CD14-positive monocyte (primary cell): Measurements from ENCODE around the gene HIF1AN. TPM values are rescaled to one million over a fixed set of nuclear protein-coding genes. Genes with fewer than 3 reads are reported as not detected.
A peak's percentile ranks its signal among the peaks of the same experiment; 100 is the strongest.

Experiments used
- DNase-seq, 3 donors: peaks; one replicate each; pipeline ENCODE4 v3.0.0-alpha.2; 2011 to 2022
- H2AFZ ChIP-seq: 2 replicates; pipeline ENCODE4 v1.6.0; 2012; ENCODE audit warnings: mild to moderate bottlenecking, low read depth, low read length, inconsistent platforms; ENCODE audit not compliant: insufficient read depth, poor library complexity, severe bottlenecking
- H3K27ac ChIP-seq, 2 donors: 1 replicate in 1 of 2; 2 replicates in 1 of 2; pipeline ENCODE4 v1.5.1; 2012 to 2013; ENCODE audit warnings: low read length in 2 of 2, control low read depth in 1 of 2, inconsistent platforms in 1 of 2, low read depth in 1 of 2, mild to moderate bottlenecking in 1 of 2
- H3K27me3 ChIP-seq, 2 donors: one replicate each; pipeline versions ENCODE4 v1.6.0 to v1.6.1; 2011 to 2013; ENCODE audit warnings: low read length in 2 of 2; ENCODE audit not compliant: control insufficient read depth in 2 of 2, insufficient read depth in 2 of 2
- H3K36me3 ChIP-seq, 2 donors: replicated peaks in 1 of 2; 1 replicate in 1 of 2; 2 replicates in 1 of 2; pipeline versions ENCODE4 v1.5.1 to v1.6.1; 2012 to 2013; ENCODE audit warnings: low read length in 2 of 2, control low read depth in 1 of 2, inconsistent platforms in 1 of 2, mild to moderate bottlenecking in 1 of 2; ENCODE audit not compliant: insufficient read depth in 2 of 2, control insufficient read depth in 1 of 2
- H3K4me1 ChIP-seq, 2 donors: 1 replicate in 1 of 2; 2 replicates in 1 of 2; pipeline versions ENCODE4 v1.5.1 to v1.6.1; 2012 to 2013; ENCODE audit warnings: low read length in 2 of 2, control low read depth in 1 of 2, inconsistent platforms in 1 of 2, mild to moderate bottlenecking in 1 of 2, moderate library complexity in 1 of 2; ENCODE audit not compliant: insufficient read depth in 2 of 2, control insufficient read depth in 1 of 2
- H3K4me2 ChIP-seq: replicated peaks from 2 replicates; pipeline ENCODE3; 2012; ENCODE audit warnings: low read length, moderate library complexity, mild to moderate bottlenecking; ENCODE audit not compliant: poor library complexity, severe bottlenecking; ENCODE audit errors: extremely low read depth
- H3K4me3 ChIP-seq, 3 experiments: fragments of 200-600 bp in 1 of 3; sonication (generic) in 1 of 3; replicated peaks in 1 of 3; 1 replicate in 2 of 3; 2 replicates in 1 of 3; pipeline ENCODE4 v1.5.1; 2011 to 2013; ENCODE audit warnings: low read length in 3 of 3, mild to moderate bottlenecking in 3 of 3, control low read depth in 2 of 3, low read depth in 2 of 3, inconsistent platforms in 1 of 3, moderate library complexity in 1 of 3
- H3K79me2 ChIP-seq: 2 replicates; pipeline ENCODE4 v1.6.0; 2012; ENCODE audit warnings: mild to moderate bottlenecking, control low read depth, inconsistent platforms, low read length, moderate library complexity; ENCODE audit not compliant: insufficient read depth
- H3K9ac ChIP-seq: 2 replicates; pipeline ENCODE4 v1.6.0; 2017; ENCODE audit warnings: low read length, mild to moderate bottlenecking; ENCODE audit not compliant: insufficient read depth, poor library complexity, severe bottlenecking
- H3K9me3 ChIP-seq, 2 donors: replicated peaks in 1 of 2; 1 replicate in 1 of 2; 2 replicates in 1 of 2; pipeline versions ENCODE4 v1.5.1 to v1.6.1; 2012 to 2013; ENCODE audit warnings: low read length in 2 of 2, control low read depth in 1 of 2; ENCODE audit not compliant: control insufficient read depth in 1 of 2, insufficient read depth in 1 of 2
- H4K20me1 ChIP-seq: 2 replicates; pipeline ENCODE4 v1.6.0; 2012; ENCODE audit warnings: mild to moderate bottlenecking, low read length, control low read depth, moderate library complexity; ENCODE audit not compliant: insufficient read depth
- H3K27ac Mint-ChIP-seq, 7 donors: one replicate each; pipeline ENCODE4 v1.8.0; 2020; ENCODE audit warnings: mild to moderate bottlenecking in 7 of 7, mixed read lengths in 7 of 7, moderate library complexity in 6 of 7, inconsistent platforms in 2 of 7
- H3K27me3 Mint-ChIP-seq, 3 donors: one replicate each; pipeline ENCODE4 v1.8.0; 2021 to 2022; ENCODE audit warnings: low read depth in 3 of 3, mild to moderate bottlenecking in 3 of 3, mixed read lengths in 3 of 3, moderate library complexity in 3 of 3, inconsistent platforms in 1 of 3
- H3K36me3 Mint-ChIP-seq, 2 donors: one replicate each; pipeline ENCODE4 v1.8.0; 2020; ENCODE audit warnings: mixed read lengths in 2 of 2, inconsistent platforms in 1 of 2, mild to moderate bottlenecking in 1 of 2
- H3K4me1 Mint-ChIP-seq: one replicate; pipeline ENCODE4 v1.8.0; 2020; ENCODE audit warnings: mild to moderate bottlenecking, mixed read lengths
- H3K4me3 Mint-ChIP-seq, 2 donors: one replicate each; pipeline ENCODE4 v1.8.0; 2020; ENCODE audit warnings: mild to moderate bottlenecking in 2 of 2, mixed read lengths in 2 of 2, moderate library complexity in 1 of 2
- H3K9me3 Mint-ChIP-seq, 7 donors: one replicate each; pipeline ENCODE4 v1.8.0; 2020 to 2022; ENCODE audit warnings: mixed read lengths in 7 of 7, mild to moderate bottlenecking in 6 of 7, moderate library complexity in 6 of 7, inconsistent platforms in 2 of 7
- CTCF ChIP-seq: fragments of 200-600 bp; IDR thresholded peaks from one replicate; pipeline ENCODE4 v1.8.0; 2022; ENCODE audit warnings: antibody characterized with exemption, mild to moderate bottlenecking
- WGBS: methylation state at CpG from one replicate; pipeline ENCODE4 v1.1.5; 2013; ENCODE audit warnings: missing lambda C conversion rate; ENCODE audit not compliant: insufficient coverage; 5-methylcytosine and 5-hydroxymethylcytosine counted together
- intact Hi-C, 2 donors: fragments of 100-400 bp; cut with micrococcal nuclease; formaldehyde crosslinking; loops; one replicate each; pipeline versions ENCODE4 v1.15.0 to v1.15.1; 2023
- polyA plus RNA-seq, 3 donors: library from polyadenylated mRNA; depleted of rRNA in 1 of 3; unstranded in 2 of 3; stranded (reverse) in 1 of 3; fragments of 300-500 nt in 2 of 3; fragments of >200 nt in 1 of 3; fragmentation: Illumina TruSeq in 2 of 3; gene quantifications; 1 replicate in 2 of 3; 2 replicates in 1 of 3; pipeline ENCODE4 v1.2.3, GENCODE V29; 2012 to 2021

HIF1AN gene
- polyA plus RNA-seq, 3 donors, result 8.5 to 25.3 (median 17.2) TPM

DNA sequence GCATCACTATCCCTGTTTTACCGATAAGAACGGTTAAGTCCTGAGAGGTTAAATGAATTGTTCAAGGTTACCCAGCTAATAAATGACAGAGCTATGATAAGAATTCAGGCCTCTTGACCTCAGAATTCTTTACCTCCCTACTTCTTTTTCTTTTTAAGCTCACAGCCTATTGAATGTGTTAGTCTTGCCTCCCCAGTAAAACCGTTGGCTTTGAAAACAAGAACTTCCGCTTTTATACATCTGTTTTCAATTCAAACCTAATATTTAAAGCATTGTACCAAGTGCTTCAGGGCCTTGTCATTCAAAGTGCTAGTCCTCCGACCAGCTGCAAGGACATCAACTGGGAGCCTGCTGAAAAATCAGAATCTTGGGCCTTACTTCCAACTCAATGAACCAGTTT lies 31.6 kb upstream of the HIF1AN start:
- Histone ChIP-seq H4K20me1 (no peaks in the 10 kb centered on the region), H3K36me3 (peaks cover 42 to 70% of the 10 kb centered on the region in 2 donors), H3K4me1 (peaks cover 0 to 5% of the 10 kb centered on the region in 2 donors), H3K4me3 (no peak overlapping the region), H3K9ac (no peak overlapping the region), H3K9me3 (no peaks in the 10 kb centered on the region), H3K79me2 (no peaks in the 10 kb centered on the region), H3K27ac (no peak overlapping the region), H3K4me2 (no peak overlapping the region), H2AFZ (no peak overlapping the region), H3K27me3 (no peaks in the 10 kb centered on the region)
- Mint-ChIP-seq H3K27me3 (no peaks in the 10 kb centered on the region), H3K4me3 (no peak overlapping the region), H3K36me3 (peaks cover 69 to 71% of the 10 kb centered on the region in 2 donors), H3K9me3 (peaks cover 0 to 2% (median 0%) of the 10 kb centered on the region in 7 donors), H3K27ac (no peak overlapping the region), H3K4me1 (peaks cover 8% of the 10 kb centered on the region)
- DNase-seq, result no peak
- intact Hi-C loops, result no loop called here
- no peak for TF ChIP-seq CTCF
- WGBS, result 93% methylated on average over 3 of the region's 5 CpGs

- H3K4me3 ChIP-seq, result no peak overlapping the region
- WGBS, result no CpG with 5 or more reads among the region's 2 CpGs
- H3K4me1 ChIP-seq, result peaks cover 0 to 5% of the 10 kb centered on the region in 2 donors
- no peak overlapping the region for H3K4me3 Mint-ChIP-seq
- H4K20me1 ChIP-seq, result no peaks in the 10 kb centered on the region
- H3K4me2 ChIP-seq, result no peak overlapping the region
- TF ChIP-seq CTCF, result no peak
- no peak overlapping the region for H3K27ac ChIP-seq
- no peaks in the 10 kb centered on the region for H3K27me3 ChIP-seq
- H3K36me3 Mint-ChIP-seq, result peaks cover 63 to 64% of the 10 kb centered on the region in 2 donors
- DNase-seq, result no peak
- H3K79me2 ChIP-seq, result no peaks in the 10 kb centered on the region
- peaks cover 8% of the 10 kb centered on the region for H3K4me1 Mint-ChIP-seq
- H3K9me3 Mint-ChIP-seq, result peaks cover 0 to 2% (median 0%) of the 10 kb centered on the region in 7 donors
- H3K36me3 ChIP-seq, result peaks cover 36 to 60% of the 10 kb centered on the region in 2 donors
- peak overlapping the region in 1 of 7 donors; percentile 47 for H3K27ac Mint-ChIP-seq
- no peaks in the 10 kb centered on the region for H3K27me3 Mint-ChIP-seq
- H3K9me3 ChIP-seq, result no peaks in the 10 kb centered on the region
- H3K9ac ChIP-seq, result no peak overlapping the region
- no peak overlapping the region for H2AFZ ChIP-seq
- intact Hi-C loops, result no loop called here
These were observed 30.6 kb upstream of the HIF1AN start for GRCh38 chr10:100505164-100505563.
